NCI-H774 (cell line): ENCODE results near the gene LGALS1.
A peak's percentile ranks its signal among the peaks of the same experiment; 100 is the strongest.

Experiments used
- DNase-seq: peaks from one replicate; lab custom pipeline; 2025; lab: John Stamatoyannopoulos, UW

The LGALS1 gene

DNA sequence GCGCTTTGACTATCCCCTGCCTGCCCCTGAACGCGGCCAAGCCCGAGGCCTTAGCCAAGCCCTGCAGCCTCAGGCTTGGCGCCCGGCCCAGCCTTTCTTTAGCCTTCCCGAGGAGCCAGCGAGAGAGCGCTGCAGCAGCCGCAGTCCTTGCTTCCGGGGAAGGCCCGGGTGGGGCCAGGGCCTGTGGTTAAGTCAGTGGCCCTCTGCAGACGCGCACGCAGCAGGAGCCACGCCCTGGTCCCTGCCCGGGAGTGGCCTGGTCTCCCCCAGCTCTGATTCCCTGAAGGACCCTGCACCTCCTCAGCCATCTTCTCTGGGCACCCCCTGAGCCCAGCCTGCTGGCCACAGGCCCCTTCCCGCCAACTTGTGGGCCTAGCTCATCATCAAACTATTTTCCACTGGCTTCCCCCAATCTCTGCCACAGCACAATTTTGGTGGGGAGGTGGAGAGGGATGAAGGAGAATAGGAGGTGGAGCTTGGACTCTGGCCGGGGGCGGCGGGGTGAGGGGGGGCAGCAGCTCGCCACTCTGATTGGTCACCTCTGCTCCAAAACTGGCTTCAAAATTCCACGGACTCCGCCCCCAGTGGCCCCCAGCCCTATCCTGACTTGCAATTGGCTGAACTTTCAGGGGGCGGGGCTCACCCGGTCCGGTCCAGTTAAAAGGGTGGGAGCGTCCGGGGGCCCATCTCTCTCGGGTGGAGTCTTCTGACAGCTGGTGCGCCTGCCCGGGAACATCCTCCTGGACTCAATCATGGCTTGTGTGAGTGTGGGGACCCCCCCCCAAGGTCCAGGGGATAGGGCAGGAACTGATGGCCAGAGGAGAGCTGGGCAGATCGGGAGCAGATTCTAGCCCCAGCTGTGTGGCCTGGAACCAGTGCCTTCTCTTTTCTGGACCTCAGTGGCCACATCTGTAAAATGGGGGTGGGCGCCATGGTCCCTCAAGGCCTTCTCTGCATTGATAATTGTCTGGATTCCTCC, at the start of gene LGALS1:
LGALS1 (plus strand) TSS at position 686 of the 979 bp plus-strand sequence; CDS start at position 753, 67 bp downstream.
- peak; percentile 63 for DNase-seq

DNA sequence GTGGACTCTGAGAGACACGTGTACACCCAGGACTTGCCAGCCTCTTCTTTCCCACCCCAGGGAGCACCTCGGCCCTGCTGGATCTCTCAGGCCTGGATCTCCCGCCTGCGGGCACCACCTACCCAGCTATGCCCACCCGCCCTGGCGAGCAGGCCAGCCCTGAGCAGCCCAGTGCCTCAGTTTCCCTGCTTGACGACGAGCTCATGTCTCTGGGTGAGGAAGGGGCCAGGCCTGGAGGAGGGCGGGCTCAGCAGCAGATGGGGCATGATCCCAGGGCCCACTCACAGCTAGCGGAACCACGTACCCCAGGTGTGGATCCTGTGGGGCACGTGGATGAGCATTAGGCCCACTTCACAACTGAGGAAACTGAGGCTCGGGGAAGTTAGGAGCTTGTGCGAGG, 49.7 kb upstream of the LGALS1 start:
- DNase-seq: no peak

DNA sequence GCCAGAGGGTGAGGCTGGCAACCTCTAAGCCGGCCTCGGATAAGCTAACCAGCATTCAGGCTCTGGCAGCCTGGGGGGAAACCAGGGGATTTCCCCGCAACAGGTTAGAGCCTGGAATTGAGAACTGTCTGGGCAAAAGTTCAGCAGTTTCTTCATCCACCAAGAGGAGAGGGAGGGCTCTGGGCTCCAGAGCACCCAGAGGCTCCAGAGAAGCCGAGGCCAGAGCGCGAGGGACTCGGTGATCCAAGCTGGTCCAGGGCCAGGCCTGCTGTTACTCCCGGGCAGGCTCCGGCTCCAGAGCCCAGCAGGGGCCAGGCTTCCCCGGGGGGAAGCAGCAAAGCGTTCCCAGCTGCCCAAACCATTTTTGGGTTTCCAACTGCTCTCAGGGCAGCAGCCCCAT, 49.3 kb upstream of the LGALS1 start:
- no peak for DNase-seq

DNA sequence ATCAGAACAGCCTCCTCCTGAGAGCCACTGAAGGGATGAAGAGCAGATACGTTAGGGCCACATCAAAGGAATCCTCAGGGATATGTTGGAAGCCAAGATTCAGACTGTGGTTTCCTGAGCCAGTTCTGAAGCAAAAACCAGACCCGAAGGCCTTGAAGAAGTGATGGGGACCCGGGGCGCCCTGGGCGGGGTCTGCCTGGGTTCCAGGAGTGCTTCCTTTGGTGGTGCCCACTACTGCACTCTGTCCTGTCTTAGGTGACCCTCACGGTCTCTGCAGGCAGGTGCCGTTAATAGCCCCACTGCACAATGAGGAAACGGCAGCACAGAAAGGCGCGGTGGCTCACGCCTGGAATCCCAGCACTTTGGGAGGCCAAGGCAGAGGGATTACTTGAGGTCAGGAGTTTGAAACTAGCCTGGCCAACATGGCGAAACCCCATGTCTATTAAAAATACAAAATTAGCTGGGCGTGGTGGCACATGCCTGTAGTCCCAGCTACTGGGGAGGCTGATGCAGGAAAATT, 48.8 kb upstream of the LGALS1 start:
- DNase-seq: no peak

DNA sequence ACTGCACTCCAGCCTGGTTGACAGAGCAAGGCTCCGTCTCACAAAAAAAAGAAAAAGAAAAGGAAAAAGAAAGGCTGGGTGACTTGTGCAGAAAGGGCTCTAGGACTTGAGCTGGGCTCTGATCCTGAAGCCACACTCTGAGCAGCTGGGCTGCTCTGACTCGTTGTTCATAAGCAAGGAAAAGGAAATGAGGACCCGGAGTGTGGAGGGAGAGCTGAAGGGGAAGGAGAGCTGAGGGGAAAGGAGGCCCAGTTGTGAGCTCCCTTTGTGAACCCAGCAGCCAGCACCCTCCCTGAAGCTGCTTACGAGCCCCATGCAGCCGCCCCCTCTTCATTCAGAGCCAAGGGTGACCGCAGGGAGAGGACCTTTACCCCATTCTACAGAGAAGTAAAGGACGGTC, 48.3 kb upstream of the LGALS1 start:
- no peak for DNase-seq

DNA sequence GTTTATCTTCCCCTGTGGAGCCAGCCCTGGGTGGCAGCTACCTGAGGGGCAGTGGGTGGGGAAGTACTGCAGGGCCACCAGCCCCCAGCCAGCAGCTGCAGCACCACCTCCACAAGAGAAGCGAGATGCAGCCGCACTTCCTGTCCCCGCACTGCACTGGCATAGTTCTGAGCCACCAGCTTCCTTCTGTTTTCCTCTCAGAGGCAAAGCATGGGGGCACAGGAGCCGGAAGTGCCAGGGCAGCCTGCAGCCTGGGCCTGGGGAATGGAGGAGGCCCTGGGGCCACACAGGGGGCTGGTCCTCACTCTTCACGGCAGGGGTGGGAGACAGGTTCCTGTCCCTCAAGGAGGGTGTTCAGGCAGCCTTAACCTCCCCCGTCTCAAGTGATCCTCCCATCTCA, 47.9 kb upstream of the LGALS1 start:
- DNase-seq: no peak

DNA sequence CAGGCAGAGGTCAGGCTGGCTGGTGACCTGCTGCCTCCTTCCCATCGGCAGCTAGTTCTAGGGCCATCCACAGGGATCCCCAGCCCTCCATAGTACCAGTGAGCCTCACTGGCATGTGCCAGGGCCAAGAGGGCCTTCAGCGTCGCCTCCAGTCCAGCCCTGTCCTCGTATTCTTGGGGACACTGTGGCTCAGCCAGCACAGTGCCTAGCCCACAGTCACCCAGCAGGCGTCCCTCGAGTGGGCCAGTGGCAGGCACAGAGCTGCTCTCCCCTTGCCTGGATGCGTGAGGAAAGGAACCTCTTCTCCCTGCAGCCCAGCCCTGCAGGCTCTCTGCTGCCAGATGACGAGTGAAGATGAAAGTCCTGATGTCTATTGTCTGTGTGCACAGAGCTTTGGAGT, 46.6 kb upstream of the LGALS1 start:
- DNase-seq: no peak

DNA sequence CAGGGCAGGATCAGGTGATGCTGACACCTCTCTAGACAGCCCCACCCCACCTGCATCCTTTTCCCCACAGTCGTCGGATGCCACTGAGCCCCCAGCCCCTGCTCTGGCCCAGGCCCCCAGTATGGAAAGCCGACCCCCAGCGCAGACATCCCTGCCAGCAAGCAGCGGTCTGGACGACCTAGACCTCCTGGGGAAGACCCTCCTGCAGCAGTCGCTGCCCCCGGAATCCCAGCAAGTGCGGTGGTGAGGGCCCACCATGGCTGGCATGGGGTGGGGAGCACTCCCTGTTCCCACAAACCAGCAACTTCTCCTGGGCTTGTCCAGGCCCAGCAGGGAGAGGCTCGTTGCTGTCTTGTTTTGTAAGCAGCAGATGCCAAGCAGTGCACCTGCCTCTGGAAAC, 45.5 kb upstream of the LGALS1 start:
- DNase-seq: no peak

DNA sequence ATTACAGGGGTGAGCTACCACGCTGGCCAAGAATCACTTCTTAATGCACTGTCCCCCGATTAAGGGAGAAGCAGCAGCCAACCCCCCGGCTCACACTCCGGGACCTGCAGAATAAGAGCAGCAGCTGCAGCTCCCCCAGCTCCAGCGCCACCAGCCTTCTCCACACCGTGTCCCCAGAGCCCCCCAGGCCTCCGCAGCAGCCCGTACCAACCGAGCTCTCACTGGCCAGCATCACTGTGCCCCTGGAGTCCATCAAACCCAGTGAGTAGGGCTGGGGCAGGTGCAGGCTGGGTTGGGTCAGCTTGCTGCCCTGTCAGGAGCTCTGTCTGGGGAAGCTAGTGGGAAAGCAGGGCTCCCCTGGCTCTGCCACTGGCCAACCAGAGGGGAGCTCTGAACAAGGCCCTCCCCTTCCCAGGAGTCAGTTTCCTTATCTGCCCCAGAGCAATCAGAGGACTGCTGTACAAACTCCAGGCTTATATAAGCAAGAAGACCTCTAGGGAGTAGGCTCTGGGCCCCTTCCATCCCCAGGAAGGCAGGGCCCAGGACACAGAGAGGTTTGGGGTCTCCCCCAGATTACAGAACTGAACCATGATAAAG, 44.5 kb upstream of the LGALS1 start:
- DNase-seq: no peak

DNA sequence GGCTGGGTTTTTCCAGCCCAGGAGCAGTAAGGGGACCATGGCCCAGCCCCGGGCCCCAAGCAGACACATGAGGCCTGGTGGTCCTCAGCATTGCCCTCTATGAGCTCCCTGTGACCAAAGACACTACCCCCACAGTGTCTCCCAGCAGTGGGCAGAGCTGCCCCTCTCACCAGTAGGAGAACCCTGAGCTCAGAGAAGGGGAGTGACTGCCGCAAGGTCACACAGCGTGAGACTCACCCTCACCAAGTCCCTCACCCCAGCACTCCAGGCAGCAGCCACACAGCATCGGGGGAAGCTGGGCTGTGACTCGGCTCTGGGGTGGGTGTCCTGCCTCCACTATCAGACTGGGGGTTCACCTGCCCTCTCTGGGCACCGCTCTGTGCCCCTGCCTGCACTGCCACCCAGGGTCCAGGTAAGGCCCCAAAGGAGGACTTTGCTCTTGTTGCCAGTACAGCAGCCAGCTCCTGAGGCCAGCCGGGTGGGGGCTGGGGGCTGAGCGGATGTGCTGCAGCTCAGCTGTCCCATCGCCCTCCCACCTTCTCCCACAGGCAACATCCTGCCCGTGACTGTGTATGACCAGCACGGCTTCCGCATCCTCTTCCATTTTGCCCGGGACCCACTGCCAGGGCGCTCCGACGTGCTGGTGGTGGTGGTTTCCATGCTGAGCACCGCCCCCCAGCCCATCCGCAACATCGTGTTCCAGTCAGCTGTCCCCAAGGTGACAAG, 43.8 kb upstream of the LGALS1 start:
- DNase-seq: no peak

DNA sequence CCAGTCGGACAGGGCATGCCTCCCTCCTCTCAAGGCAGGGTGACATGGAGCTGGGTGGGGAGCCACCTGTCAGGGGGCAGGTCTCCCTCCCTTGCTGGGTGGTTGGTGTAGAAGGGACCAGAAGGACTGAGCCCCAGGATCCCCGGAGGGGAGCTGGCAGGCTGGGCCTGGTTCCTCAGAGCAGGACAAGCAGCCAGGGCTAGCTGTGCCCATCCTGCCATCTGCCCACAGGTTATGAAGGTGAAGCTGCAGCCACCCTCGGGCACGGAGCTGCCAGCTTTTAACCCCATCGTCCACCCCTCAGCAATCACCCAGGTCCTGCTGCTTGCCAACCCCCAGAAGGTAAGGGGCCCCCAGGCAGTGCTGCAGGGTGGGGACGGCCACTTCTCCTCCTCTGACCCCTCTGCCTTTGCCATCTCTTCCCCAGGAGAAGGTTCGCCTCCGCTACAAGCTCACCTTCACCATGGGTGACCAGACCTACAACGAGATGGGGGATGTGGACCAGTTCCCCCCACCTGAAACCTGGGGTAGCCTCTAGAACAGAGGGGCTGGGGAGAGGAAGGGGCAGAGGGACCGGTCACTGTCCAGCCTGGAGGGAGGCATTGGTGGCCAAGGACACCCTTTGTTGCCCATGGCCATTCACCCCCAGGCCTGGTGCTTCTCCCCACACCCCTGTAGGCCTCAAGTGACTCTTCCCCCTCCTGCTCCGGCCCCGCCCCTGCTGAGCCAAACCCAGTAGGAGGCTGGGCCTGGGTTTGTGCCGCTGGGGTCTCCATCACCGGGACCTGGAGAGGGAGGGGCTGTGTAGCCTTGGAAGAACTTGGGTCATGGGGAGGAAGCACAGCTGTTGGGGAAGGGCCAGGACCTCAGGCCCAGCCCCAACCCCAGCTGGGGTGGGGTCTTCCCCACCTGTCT, 43.0 kb upstream of the LGALS1 start:
- no peak for DNase-seq

DNA sequence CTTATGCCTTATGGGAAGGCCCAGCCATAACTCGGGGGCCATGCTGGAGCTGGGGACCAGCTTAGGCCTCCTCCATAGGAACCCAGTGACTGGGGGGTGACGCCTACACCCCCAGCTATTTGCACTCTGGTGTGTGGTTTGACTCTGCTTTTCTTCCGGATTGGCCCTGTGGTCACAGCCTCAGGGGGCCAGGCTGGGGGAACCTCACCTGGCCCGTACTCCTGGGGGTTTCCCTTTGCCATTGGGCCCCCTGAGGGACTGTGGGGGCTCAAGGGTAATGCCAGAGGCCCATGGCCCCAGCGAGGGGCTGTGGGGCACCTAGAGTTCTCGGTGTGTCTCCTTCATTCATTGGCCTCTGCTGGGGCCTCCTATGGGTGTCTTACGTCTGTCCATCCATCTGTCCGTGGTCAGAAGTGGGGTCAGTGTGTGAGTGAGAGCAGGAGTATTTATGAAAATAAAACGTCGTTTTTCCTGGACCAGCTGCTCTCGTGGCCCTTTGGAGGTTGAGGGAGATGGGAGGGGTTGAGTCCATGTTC, 42.3 kb upstream of the LGALS1 start:
- DNase-seq: no peak

DNA sequence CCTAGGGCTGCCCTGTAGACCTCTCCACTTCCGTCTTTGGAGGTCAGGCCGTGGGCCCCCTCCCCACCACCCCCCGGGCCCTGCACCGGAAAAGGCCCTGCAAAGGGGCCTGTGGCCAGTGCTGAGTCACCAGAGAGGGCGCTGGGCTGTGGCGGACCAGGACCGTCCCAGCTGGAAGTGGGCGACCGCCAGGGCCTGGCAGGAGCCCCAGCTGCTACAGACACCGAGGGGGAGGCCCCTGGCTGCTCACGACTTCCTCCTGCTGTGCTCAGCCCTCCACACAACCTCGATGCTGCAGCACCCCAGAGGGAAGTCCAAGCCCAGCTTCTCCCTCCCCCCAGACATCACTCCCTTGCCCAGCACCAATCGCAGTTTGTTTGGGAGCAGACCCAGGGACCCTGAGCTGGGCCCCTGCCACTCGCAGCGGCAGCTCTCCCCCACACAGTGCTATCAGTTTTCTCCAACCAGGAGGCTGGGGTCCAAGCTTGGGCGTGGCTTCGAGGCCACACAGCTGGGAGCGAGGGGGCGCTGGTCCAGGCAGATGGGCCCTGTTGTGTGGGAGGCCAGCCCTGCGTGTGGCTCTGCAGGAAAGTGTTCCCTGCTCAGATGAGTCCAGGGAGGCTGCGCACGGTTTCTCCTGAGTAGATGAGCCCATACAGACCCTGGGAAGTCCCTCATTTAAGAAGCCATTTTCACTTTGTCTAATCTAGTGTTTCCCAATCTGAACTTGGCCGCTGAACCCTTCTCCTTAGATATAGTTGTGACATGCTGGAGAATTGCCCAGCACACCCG, 41.6 kb upstream of the LGALS1 start:
- no peak for DNase-seq

DNA sequence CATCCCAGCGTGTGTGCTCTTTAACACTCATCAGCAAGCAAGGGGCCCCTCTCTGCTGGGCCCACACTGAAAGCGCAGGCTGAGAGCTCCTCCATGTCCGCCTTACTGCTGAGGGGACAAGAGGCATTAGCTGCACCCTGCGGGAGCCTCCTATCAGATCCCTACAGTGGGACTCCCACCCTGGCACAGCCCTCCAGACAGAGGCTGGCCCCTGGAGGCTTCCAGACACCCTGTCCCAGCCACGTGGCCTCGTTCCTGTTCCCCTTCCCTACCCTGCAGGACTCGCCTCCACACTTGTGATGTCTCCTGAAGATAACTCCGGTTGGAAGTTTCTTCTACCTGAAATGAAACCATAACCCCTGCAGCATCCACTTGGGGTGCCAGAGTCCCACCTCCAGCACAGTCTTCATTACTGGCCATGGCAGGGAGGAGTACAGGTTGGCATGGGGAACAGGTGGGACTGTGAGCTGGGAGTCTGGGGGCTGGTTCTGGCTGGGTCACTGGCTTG, 41.0 kb upstream of the LGALS1 start:
- no peak for DNase-seq

DNA sequence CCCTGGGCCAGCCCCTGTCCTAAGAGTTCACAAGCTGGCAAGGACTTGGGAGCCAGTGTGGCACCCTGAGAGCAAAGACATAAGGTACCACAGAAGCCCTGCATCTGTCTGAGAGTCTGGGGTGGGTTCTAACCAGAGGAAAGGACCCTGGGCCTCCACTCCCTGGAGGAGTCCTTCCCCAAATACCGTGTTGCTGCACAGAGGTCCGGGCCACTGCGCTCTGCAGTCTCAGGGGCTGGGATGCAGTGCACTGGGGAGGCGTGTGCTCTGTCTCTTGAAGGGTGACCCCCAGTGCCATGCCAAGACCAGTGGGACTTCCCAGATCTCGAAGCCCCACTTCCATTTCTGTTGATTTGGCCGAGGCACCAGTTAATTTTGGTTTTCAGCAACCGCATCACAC, 40.3 kb upstream of the LGALS1 start:
- no peak for DNase-seq

DNA sequence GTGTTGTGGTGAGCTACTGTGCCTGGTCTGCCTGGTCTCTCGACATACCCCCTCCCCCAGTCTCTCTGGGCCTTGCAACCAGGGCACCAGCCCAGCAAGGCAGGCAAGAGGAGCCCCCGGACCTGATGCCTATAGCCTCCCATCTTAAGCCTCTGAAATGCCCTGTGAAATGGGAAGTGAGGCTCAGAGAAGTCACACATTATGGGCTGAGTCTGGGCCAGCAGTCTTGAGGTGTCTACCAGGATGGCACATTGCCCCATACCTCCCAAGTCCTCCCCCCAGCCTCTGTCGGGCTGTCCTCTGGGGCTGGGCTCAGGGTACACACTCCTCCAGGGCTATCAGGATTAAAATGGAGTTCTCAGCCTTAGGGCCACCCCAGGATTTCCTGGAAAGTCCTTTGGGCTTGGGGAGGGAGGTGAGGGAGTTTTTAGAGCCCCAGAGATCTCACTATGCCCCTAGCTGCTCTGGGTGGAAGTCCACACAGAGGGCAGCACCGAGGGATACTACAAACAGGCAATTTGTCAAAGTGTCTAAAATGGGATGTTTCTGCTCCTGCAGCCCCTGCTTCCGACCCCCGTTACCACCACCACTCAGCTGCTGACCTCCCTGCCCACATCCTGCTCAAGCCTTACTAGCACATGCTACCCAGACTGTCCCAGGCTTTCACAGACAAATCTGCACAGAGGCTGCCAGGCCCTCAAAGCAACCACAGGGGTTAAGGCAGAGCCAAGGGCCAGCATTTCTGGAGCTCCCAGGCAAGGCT, 39.1 kb upstream of the LGALS1 start:
- no peak for DNase-seq

DNA sequence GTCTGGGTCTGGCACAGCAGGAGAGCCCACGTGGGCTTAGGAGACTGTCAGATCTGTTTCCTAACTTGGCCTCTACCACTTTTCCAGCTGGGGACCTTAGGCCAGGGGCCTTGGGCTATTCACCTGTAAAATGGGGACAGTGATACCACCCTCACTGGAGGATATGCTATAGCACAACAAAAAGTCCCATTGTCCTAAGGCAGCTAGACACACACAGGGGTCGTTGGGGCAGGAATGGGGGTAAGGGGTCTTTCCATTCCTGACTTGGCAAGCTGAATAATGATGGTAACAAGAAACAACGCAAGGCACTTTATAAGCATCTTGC, 38.5 kb upstream of the LGALS1 start:
- no peak for DNase-seq

DNA sequence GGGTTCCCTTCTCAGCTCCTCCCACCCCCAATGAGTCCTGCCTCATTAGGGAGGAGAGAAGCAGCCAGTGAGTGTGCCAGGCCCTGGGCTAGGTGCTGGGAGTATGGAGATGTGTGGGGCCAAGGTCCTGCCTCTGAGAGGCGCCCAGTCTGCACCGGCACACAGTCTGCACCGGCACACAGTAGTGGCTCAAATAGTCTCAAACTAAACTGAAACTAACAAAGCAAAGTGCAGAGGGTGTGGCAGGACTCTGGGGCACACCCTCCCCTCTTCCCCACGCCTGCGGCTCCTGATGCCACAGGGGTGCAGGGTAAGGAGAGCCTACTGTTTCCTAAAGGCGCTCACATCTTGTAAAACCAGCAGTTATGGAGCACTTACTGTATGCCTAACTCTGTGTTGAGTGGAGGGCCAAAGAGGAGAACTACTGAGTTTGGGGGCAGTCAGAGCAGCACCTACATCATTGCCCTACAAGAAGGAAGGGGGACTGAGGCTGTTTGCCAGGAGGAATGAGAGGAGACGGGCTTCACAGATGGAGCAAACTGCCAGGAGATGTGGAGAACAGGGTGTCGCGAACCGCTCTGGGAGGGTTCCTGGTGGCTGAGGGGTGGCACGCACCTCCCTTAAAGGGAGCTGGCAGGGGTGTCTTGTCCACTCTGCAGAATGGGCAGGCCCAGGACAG, 36.9 kb upstream of the LGALS1 start:
- DNase-seq: no peak
